Measurements from ENCODE around the gene ZNF311. TPM values are rescaled to one million over a fixed set of nuclear protein-coding genes. Genes with fewer than 3 reads are reported as not detected.

ZNF311 gene
- total and polyA plus RNA-seq, 7 experiments from 2014 or later = 0.08 to 0.73 (median 0.47) TPM

- H3K27me3 Mint-ChIP-seq = peaks cover 0 to 33% (median 18%) of the 10 kb centered on the region in 5 donors
- peaks cover 0 to 2% (median 0%) of the 10 kb centered on the region in 5 donors for H3K36me3 Mint-ChIP-seq
- peaks cover 0 to 5% (median 3%) of the 10 kb centered on the region in 11 donors for H3K9me3 Mint-ChIP-seq
- POLR2A ChIA-PET = interaction anchor here (0.7 to 1.9 kb wide), 3 partner anchors 127 to 174 kb away, joined by 3 to 6 read pairs (median 6); no protein-coding TSS in a partner anchor
- H3K27me3 ChIP-seq (ENCODE audit: control insufficient read depth in 2 of 2, insufficient read depth in 2 of 2, low read length in 2 of 2) = peaks cover 0 to under 1% of the 10 kb centered on the region in 2 donors
- intact Hi-C loops (cut with micrococcal nuclease) = loop anchor here in 1 of 2 donors (1.0 to 10.0 kb wide), 3 partner anchors 29 to 1107 kb away; partner anchors contain the start of gene ZSCAN31
- CTCF ChIA-PET = interaction anchor here (0.6 to 6.9 kb wide), 2 partner anchors 130 to 174 kb away, joined by 3 to 108 read pairs; no protein-coding TSS in a partner anchor
- H3K9me3 ChIP-seq (ENCODE audit: control insufficient read depth in 2 of 3, low read length in 3 of 3) = no peaks in the 10 kb centered on the region
- peaks cover 2 to 4% of the 10 kb centered on the region in 2 donors for H3K4me1 ChIP-seq (ENCODE audit: control insufficient read depth in 2 of 2, insufficient read depth in 2 of 2, low read length in 2 of 2)
- H3K4me3 Mint-ChIP-seq = peak overlapping the region; percentile 88 to 98 (median 92)
- peak overlapping the region; percentile 51 for H3K27ac ChIP-seq (ENCODE audit: low read depth, low read length)
- ATAC-seq = peak; percentile 77
- H3K36me3 ChIP-seq (ENCODE audit: control insufficient read depth in 2 of 3, insufficient read depth in 3 of 3, low read length in 3 of 3) = no peaks in the 10 kb centered on the region
- H3K27ac Mint-ChIP-seq = peak overlapping the region in 8 of 9 donors; percentile 5 to 95 (median 88)
- H3K4me1 Mint-ChIP-seq = peaks cover 12 to 25% (median 20%) of the 10 kb centered on the region in 7 donors
- peak overlapping the region; percentile 33 for H3K4me3 ChIP-seq (ENCODE audit: low read length)
- peak in 8 of 9 donors; percentile 35 to 57 (median 50) for DNase-seq
Observed at GRCh38 chr6:29011276-29011734, 6.2 kb upstream of the ZNF311 start.

- intact Hi-C loops (cut with micrococcal nuclease) = loop anchor here in 1 of 2 donors (10.0 kb wide), 1 partner anchor 875 kb away; no protein-coding TSS in a partner anchor
- H3K27ac ChIP-seq (ENCODE audit: low read depth, low read length) = no peak overlapping the region
Observed at GRCh38 chr6:29009358-29009757, 4.2 kb upstream of the ZNF311 start.

GRCh38 chr6:29008089-29008488 is 3.0 kb upstream of the ZNF311 start:
- Mint-ChIP-seq H3K27me3 (peaks cover 0 to 26% (median 11%) of the 10 kb centered on the region in 5 donors), H3K4me3 (no peak overlapping the region), H3K9me3 (peaks cover 0 to 8% (median 0%) of the 10 kb centered on the region in 11 donors), H3K4me1 (peaks cover 20 to 40% (median 33%) of the 10 kb centered on the region in 7 donors), H3K36me3 (peaks cover 0 to 26% (median 5%) of the 10 kb centered on the region in 5 donors), H3K27ac (no peak overlapping the region)
- POLR2A ChIA-PET = no interaction called here
- Histone ChIP-seq H3K4me3 (ENCODE audit: low read length) (no peak overlapping the region), H3K4me1 (ENCODE audit: control insufficient read depth in 2 of 2, insufficient read depth in 2 of 2, low read length in 2 of 2) (peaks cover 4 to 11% of the 10 kb centered on the region in 2 donors), H3K9me3 (ENCODE audit: control insufficient read depth in 2 of 3, low read length in 3 of 3) (no peaks in the 10 kb centered on the region), H3K36me3 (ENCODE audit: control insufficient read depth in 2 of 3, insufficient read depth in 3 of 3, low read length in 3 of 3) (no peaks in the 10 kb centered on the region), H3K27me3 (ENCODE audit: control insufficient read depth in 2 of 2, insufficient read depth in 2 of 2, low read length in 2 of 2) (peaks cover 0 to 7% of the 10 kb centered on the region in 2 donors), H3K27ac (ENCODE audit: low read depth, low read length) (no peak overlapping the region)
- ATAC-seq (no peak), DNase-seq (no peak)
- intact Hi-C loops (cut with micrococcal nuclease) = loop anchor here in 1 of 2 donors (10.0 kb wide), 1 partner anchor 873 kb away; no protein-coding TSS in a partner anchor
- CTCF ChIA-PET = interaction anchor here (1.8 kb wide), 1 partner anchor 8 kb away, joined by 6 read pairs; no protein-coding TSS in a partner anchor

More at GRCh38 chr6:29009358-29009757, 4.2 kb upstream of the ZNF311 start:
- peaks cover 20 to 37% (median 33%) of the 10 kb centered on the region in 7 donors for H3K4me1 Mint-ChIP-seq
- H3K9me3 ChIP-seq (ENCODE audit: control insufficient read depth in 2 of 3, low read length in 3 of 3) = no peaks in the 10 kb centered on the region
- ATAC-seq = no peak
- POLR2A ChIA-PET = interaction anchor here (0.6 kb wide), 1 partner anchor 241 kb away, joined by 3 read pairs; no protein-coding TSS in a partner anchor
- no peak overlapping the region for H3K27ac Mint-ChIP-seq
- H3K4me1 ChIP-seq (ENCODE audit: control insufficient read depth in 2 of 2, insufficient read depth in 2 of 2, low read length in 2 of 2) = peaks cover 4 to 11% of the 10 kb centered on the region in 2 donors
- peaks cover 0 to 7% (median 0%) of the 10 kb centered on the region in 11 donors for H3K9me3 Mint-ChIP-seq
- CTCF ChIA-PET = interaction anchor here (0.6 to 1.2 kb wide), 2 partner anchors 8 to 1293 kb away, joined by 3 to 4 read pairs; no protein-coding TSS in a partner anchor
- no peaks in the 10 kb centered on the region for H3K36me3 ChIP-seq (ENCODE audit: control insufficient read depth in 2 of 3, insufficient read depth in 3 of 3, low read length in 3 of 3)
- no peak overlapping the region for H3K4me3 Mint-ChIP-seq
- H3K4me3 ChIP-seq (ENCODE audit: low read length) = no peak overlapping the region
- H3K36me3 Mint-ChIP-seq = peaks cover 0 to 16% (median 5%) of the 10 kb centered on the region in 5 donors
- H3K27me3 ChIP-seq (ENCODE audit: control insufficient read depth in 2 of 2, insufficient read depth in 2 of 2, low read length in 2 of 2) = peaks cover 0 to 7% of the 10 kb centered on the region in 2 donors
- DNase-seq = no peak
- H3K27me3 Mint-ChIP-seq = peaks cover 0 to 33% (median 11%) of the 10 kb centered on the region in 5 donors

- no peaks in the 10 kb centered on the region for H3K27me3 ChIP-seq (ENCODE audit: control insufficient read depth in 2 of 2, insufficient read depth in 2 of 2, low read length in 2 of 2)
- Mint-ChIP-seq H3K27ac (peak overlapping the region in 1 of 9 donors; percentile 42), H3K4me1 (peaks cover 0 to 8% (median 0%) of the 10 kb centered on the region in 7 donors), H3K27me3 (peaks cover 0 to 20% (median 4%) of the 10 kb centered on the region in 5 donors), H3K9me3 (peaks cover 0 to 11% (median 0%) of the 10 kb centered on the region in 11 donors), H3K36me3 (peaks cover 0 to 4% (median 0%) of the 10 kb centered on the region in 5 donors), H3K4me3 (no peak overlapping the region)
- ChIA-PET CTCF (interaction anchor here (1.2 to 1.5 kb wide), 2 partner anchors 19 to 159 kb away, joined by 5 to 6 read pairs; no protein-coding TSS in a partner anchor), POLR2A (interaction anchor here (0.7 to 1.3 kb wide), 2 partner anchors 8 to 307 kb away, joined by 3 to 5 read pairs; partner anchors contain the start of gene ZNF311)
- H3K4me3 ChIP-seq (ENCODE audit: low read length) = no peak overlapping the region
- no peak overlapping the region for H3K27ac ChIP-seq (ENCODE audit: low read depth, low read length)
- no peaks in the 10 kb centered on the region for H3K4me1 ChIP-seq (ENCODE audit: control insufficient read depth in 2 of 2, insufficient read depth in 2 of 2, low read length in 2 of 2)
- no peaks in the 10 kb centered on the region for H3K36me3 ChIP-seq (ENCODE audit: control insufficient read depth in 2 of 3, insufficient read depth in 3 of 3, low read length in 3 of 3)
- ATAC-seq = no peak
- H3K9me3 ChIP-seq (ENCODE audit: control insufficient read depth in 2 of 3, low read length in 3 of 3) = no peaks in the 10 kb centered on the region
- DNase-seq = no peak
- intact Hi-C loops (cut with micrococcal nuclease) = no loop called here
Observed at GRCh38 chr6:28996844-28997510, 8.1 kb downstream of the ZNF311 start.

GRCh38 chr6:28995093-28995650 is 9.9 kb downstream of the ZNF311 start:
- H3K36me3 Mint-ChIP-seq = peaks cover 0 to 4% (median 0%) of the 10 kb centered on the region in 5 donors
- POLR2A ChIA-PET = interaction anchor here (1.3 kb wide), 1 partner anchor 9 kb away, joined by 6 read pairs; no protein-coding TSS in a partner anchor
- Histone ChIP-seq H3K4me1 (ENCODE audit: control insufficient read depth in 2 of 2, insufficient read depth in 2 of 2, low read length in 2 of 2) (no peaks in the 10 kb centered on the region), H3K36me3 (ENCODE audit: control insufficient read depth in 2 of 3, insufficient read depth in 3 of 3, low read length in 3 of 3) (no peaks in the 10 kb centered on the region), H3K4me3 (ENCODE audit: low read length) (no peak overlapping the region), H3K27ac (ENCODE audit: low read depth, low read length) (no peak overlapping the region), H3K9me3 (ENCODE audit: control insufficient read depth in 2 of 3, low read length in 3 of 3) (no peaks in the 10 kb centered on the region), H3K27me3 (ENCODE audit: control insufficient read depth in 2 of 2, insufficient read depth in 2 of 2, low read length in 2 of 2) (no peaks in the 10 kb centered on the region)
- CTCF ChIA-PET = no interaction called here
- intact Hi-C loops (cut with micrococcal nuclease) = no loop called here
- no peak overlapping the region for H3K27ac Mint-ChIP-seq
- H3K4me3 Mint-ChIP-seq = no peak overlapping the region
- peaks cover 0 to 20% (median 4%) of the 10 kb centered on the region in 5 donors for H3K27me3 Mint-ChIP-seq
- DNase-seq = no peak
- ATAC-seq = no peak
- peaks cover 0 to 11% (median 0%) of the 10 kb centered on the region in 11 donors for H3K9me3 Mint-ChIP-seq
- peaks cover 0 to 8% (median 0%) of the 10 kb centered on the region in 7 donors for H3K4me1 Mint-ChIP-seq
